ENCODE results near the gene CRLF1.

DNA sequence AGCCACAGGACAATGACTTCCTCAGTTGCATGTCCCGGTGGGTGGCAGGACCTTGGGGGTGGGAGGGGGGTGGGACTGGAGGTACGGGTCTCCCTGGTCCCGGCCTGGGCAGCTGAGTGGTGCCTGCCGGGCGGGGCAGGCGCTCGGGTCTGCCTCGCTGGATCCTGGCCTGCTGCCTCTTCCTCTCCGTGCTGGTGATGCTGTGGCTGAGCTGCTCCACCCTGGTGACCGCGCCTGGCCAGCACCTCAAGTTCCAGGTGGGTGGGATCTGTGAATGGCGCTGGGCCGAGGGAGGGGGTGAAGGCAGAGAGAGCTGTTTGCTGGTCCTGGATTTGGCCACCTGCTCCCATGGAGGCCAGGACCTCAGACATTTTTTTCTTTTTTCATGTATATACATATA, 11.6 kb upstream of the CRLF1 start:
- TF ChIP-seq CTCF (conservative IDR thresholded peaks at IDR 0.05; ENCODE audit: low read length) (no peak), EZH2phosphoT487 (IDR thresholded peaks at IDR 0.05; ENCODE audit: borderline replicate concordance) (no peak)

Data from Loucy (cell line).